ENCODE results near the gene AMBRA1.
"Not testable (repeated sequence)": the region's sequence is repeated elsewhere in the genome, so short reads cannot be mapped to it uniquely, and the experiment has no call there.

The AMBRA1 gene

DNA sequence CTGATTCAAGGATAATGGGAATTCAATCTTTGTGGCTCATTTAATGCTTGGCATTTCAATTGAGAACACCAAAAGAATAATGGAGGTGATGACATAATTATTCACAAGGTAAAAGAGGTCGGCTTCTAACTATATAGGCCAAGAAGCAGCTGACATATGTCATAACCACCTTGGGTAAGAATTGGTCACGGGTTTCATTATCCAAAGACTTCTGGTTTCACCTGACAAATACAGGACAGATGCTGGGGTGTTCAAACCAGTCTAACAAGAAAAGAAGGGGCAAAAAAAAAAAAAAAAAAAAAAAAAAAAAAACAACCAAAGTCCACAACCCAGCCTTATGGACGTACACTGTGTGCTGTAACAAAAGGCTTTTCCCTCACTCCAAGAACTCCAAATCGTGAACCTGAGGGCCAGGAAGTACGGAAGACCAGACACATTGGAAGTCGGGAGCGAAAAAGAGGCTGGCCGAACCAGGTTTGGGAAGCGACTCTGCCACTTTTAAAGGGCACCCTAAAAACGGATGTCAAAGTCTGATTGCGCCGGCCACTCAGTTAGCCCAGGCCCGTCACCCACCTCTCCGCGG, 22.8 kb upstream of the AMBRA1 start:
- no peak for DNase-seq (ENCODE audit: low spot score)

DNA sequence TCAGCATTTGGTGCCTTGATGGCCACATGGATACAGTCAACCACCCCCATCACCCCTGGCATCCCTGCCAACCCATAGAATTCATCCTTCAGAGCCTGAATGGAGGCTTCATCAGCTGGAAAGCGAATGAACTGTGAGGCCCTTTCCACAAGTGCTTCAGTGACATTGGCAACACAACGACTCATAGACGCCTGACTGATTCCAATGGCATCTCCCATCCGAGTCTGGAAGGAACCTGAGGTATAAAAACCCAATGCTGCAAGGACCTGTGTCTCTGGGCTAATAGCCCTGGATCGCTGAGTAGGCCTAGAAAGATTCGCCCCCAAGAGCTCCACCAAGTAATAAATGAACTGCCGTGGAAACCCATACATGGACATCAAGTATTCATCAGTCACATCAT, 21.9 kb upstream of the AMBRA1 start:
- DNase-seq (ENCODE audit: low spot score) = no peak

DNA sequence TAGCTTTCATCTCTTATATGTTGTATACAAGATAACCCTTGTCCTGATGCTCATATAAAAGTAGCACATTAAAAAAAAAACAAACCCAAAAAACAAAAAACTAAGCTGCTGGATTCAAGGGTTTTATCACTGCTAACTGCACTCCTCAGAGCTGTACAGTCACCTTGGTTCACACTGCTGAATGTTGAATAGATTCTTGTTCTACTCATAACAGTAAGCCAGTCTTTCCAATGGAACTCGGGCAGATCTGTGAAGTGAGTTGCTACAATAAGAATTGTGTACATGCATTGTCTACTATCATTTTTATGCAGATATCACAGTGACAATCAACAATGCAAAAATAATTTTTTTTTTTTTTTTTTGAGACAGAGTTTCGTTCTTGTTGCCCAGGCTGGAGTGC, 18.5 kb upstream of the AMBRA1 start:
- no peak for DNase-seq (ENCODE audit: low spot score)

DNA sequence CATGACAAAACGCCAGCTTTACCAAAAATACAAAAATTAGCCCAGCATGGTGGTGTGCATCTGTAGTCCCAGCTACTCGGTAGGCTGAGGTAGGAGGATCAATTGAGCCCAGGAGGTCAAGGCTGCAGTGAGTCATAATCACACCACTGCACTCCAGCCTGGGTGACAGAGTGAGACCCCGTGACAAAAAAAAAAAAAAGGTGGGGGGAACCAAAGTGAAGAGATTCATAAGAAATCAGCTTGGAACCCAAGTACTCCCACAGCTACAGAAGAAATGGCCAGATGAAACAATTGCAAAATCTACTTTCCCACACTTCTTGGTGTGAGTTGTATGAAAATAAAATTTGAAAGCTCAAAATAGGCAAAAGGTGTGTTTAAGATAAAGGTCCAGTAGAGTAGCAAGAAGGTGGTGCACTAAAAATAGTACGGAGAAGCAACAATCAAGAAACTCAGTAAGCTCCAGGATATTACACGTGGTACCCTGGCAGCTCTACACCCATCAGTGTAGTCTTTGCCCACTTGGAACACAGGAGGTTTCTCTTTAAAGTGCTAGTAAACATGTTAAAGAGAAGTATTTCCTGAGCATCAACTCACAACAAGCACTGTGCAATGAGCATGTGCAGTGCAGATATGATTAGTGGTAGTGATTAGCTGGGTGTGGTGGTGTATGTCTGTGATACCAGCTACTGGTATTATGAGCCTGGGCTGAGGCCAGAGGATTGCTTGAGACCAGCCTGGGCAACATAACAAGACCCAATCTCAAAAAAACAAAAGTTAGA, 17.9 kb upstream of the AMBRA1 start:
- DNase-seq (ENCODE audit: low spot score) = no peak

DNA sequence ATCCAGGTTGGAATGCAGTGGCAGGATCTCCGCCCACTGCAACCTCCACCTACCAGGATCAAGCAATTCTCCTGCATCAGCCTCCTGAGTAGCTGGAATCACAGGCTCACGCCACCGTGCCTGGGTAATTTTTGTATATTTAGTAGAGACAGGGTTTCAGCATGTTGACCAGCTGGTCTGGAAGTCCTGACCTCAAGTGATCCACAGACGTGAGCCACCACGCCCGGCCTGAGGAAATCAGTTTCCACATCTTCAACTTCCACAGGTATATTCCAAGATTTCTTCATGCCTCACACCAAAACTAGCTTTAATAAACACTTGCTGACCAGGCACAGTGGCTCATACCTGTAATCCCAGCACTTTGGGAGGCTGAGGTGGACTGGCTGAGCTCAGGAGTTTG, 15.6 kb upstream of the AMBRA1 start:
- DNase-seq (ENCODE audit: low spot score) = no peak

DNA sequence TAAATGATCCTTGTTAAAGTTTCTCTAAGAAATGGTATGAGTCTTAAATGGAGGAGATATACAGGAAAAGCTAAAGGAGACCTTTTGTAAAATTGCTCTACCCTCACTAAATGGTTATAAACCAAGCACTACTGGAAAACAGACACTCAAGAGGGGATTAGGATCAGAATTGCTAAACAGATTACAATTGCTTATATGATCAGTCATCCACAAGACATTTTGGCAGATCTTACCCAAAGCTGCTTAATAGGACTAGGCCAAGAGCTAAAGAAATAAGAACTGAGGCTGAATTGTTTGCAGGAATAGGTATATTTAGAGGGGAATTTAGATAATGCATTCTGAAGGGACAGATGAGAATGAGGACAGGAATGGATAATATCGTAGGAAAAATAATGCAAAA, 13.7 kb upstream of the AMBRA1 start:
- no peak for DNase-seq (ENCODE audit: low spot score)

DNA sequence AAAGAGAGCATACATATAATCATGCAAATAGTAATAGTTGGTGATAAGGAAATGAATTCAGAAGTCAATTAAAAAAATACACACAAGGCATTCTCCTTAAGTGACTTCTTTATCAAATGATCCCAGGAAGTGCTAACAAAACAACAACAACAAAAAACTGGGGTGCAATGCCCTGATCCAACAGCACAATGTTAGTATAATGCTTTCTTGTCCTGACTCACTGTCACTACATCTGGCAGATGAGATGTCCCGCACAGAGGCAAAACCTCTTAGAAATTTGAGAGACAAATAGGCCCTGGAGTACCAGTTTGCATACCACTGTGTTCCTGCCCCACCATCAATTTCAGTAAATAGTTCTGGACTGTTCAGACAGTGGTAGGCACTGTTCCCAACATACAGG, 11.0 kb upstream of the AMBRA1 start:
- no peak for DNase-seq (ENCODE audit: low spot score)

DNA sequence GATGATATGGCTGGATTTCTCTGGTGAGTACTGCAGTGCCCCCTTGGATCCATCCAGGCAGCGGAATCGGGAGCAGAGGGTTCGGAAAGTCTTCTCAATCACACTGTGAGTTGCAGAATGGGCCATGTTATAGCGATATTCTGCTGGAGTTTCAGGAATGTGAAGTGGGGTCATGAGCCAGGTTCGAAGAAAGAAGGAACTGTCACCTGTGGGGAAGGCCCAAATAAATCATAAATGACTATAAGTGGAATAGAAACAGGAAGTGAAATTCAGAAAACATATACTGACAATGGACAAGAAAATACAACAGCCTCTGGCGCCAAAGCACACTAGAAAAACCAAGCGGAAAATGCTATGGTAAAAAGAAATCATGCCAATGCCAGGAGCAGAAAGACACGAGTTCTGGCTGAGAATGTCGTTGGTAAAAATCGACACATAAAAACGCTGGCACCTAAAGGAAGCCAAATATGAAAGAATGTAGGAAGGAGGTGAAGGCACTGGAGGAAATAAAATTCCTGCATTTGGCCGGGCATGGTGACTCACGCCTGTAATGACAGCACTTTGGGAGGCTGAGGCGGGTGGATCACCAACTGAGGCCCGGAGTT, 10.0 kb upstream of the AMBRA1 start:
- peak; percentile 65 for DNase-seq (ENCODE audit: low spot score)

DNA sequence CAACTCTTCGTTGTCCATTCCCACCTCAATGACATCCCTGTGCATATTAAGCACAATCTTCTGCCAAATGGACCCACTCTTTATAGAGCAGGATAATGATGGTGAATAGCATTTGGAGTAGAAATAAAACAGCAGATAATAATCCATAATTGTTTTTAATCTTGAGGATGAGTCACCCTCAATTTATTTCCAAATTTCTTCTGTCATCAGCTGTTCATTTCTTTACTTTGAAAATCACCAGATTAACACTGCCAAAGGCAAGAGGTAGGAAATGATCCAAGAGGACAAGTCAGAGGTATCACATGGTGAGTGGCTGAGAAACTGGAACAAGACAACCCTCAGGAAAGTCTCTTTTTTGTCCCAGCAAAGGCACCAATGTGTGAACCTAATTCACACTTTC, 7.3 kb upstream of the AMBRA1 start:
- no peak for DNase-seq (ENCODE audit: low spot score)

DNA sequence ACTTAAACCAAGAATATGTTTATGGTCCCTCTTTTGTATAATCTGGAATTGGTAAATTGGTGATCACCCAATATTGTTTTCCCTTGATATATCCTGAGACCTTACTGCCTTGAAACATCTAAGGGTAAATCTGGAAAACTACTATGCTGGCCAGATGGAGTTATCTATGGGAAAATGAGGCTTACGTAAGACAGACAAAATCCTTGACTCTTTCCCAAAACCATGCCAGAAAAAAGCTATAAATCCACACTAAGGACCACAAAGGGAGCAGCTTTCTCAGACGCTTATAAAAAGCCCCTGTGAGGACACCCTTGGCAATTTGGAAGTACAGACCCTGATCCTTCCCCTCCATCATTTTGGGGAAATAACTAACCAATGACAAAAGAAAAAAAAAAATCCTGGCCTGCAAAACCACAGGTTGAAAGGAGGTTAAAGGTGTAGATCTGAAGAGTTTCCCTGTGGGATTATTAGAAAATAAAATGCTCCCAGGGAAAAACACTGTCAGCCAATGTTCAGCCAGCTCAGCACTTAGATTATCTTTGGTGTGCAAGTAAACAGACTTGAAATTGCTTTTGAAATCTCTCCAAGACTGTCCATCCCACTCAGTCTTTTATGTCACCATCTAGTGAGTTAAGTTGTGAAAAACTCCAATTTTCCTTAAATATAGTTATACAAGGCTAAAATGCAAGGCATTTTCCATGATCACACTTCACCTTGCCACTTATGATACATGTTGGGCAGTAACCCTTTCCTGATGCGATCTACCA, 6.6 kb upstream of the AMBRA1 start:
- no peak for DNase-seq (ENCODE audit: low spot score)

DNA sequence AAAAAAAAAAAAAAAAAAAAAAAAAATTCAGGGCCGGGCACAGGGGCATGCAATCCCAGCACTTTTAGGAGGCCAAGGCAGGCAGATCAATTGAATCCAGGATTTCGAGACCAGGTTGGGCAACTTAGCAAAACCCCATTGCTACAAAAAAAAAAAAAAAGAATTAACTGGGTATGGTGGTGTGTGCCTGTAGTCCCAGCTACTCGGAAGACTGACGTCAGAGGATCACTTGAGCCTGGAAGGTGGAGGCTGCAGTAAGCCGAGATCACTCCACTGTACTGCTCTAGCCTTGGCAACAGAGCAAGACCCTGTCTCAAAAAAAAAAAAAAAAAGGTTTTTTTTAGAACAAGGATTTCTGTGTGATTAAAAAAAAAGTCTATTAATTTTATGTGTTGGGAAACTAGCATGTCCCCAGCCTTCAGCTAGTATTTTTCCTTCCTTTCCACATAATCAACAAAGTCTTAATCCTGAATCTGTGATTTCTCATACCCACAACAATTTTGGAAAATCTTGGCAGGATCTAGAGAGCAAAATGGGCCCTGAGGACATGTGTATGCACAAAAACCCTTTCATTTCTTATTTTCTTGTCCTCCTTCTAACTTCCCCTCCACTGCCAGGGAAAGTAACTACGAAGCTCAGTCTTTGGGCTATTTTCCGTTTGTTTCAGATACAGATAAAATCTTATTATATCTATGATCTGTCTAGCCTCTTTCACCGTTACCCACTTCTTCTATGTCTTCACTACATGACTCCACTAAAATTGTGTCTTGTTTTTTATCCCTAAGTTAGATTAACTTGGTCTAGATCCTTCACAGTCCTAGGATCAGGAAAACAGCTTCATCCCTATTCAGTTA, 5.7 kb upstream of the AMBRA1 start:
- DNase-seq (ENCODE audit: low spot score) = no peak

DNA sequence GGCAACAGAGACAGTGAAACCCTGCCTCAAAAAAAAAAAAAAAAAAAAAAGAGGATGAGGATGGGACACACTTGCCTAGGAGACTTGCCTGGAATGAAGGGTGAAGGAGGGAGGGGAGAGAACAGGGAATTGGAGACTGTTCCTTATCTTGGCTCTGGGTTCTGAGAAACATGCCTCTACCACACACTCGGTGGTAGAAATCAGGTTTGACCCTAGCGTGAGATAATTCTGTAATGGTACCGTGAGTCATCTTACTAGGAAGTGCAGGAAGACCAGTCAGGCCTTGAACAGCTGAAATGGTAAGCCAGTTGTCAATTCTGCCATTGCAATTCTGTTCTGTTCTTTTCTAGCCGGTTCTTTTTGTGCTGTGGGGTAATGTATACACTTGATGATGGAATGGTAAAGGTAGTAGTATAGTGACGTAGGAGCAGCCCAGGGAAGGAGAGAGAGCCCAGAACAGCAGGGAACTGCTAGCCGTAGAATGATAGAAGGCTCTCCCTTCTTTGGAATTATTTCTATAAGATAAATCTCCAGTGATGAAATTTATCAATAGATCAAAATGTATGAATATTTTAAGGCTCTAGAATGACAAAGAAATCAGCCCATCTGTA, 3.9 kb upstream of the AMBRA1 start:
- DNase-seq (ENCODE audit: low spot score) = no peak

DNA sequence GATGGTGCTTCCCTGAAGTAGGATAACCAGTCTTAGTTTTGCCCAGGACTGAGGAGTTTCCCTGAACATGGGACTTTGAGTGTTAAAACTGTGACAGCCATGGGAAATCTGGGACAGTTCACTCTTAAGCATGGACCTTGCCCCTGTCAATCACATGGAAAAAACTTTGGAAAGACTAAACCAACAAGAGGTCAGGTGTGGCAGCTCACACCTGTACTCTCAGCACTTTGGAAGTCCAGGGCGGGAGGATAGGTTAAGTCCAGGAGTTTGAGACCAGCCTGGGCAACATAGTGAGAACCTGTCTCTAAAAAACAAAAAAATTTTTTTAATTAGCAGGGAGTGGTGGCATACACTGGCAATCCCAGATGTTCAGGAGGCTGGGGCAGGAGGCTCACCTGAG, 3.3 kb upstream of the AMBRA1 start:
- DNase-seq (ENCODE audit: low spot score) = no peak

DNA sequence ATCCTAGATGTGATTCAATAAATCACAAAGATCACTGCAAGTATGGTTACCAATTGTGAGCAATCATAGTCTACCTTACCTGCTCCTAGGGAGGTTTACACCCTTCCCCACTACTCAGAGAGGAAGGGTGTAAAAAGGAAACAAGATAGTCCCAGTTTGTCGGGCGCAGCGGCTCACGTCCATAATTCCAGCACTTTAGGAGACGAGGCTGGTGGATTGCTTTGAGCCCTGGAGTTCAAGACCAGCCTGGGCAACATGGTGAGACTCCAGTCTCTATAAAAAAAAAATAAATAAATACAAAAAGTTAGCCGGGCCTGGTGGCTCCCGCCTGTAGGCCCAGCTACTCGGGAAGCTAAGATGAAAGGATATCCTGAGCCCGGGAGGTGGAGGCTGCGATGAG, 962 bp upstream of the AMBRA1 start:
- DNase-seq (ENCODE audit: low spot score) = no peak

DNA sequence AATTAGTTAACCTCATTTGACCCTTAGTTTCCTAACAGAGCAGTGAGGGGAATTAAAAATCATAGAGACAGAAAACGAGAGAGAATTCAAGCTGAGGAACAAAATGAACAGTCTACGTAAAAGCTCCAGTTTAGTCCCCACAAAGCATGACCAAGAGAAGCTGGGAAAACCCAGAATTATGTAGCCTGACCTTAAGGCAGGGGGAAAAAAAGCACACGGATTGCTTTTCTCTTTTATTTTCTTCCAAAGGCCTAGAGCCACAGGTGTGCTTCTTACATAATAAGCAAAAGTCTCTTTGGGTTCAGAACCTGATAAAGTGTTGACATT, 514 bp upstream of the AMBRA1 start:
- DNase-seq (ENCODE audit: low spot score) = no peak

DNA sequence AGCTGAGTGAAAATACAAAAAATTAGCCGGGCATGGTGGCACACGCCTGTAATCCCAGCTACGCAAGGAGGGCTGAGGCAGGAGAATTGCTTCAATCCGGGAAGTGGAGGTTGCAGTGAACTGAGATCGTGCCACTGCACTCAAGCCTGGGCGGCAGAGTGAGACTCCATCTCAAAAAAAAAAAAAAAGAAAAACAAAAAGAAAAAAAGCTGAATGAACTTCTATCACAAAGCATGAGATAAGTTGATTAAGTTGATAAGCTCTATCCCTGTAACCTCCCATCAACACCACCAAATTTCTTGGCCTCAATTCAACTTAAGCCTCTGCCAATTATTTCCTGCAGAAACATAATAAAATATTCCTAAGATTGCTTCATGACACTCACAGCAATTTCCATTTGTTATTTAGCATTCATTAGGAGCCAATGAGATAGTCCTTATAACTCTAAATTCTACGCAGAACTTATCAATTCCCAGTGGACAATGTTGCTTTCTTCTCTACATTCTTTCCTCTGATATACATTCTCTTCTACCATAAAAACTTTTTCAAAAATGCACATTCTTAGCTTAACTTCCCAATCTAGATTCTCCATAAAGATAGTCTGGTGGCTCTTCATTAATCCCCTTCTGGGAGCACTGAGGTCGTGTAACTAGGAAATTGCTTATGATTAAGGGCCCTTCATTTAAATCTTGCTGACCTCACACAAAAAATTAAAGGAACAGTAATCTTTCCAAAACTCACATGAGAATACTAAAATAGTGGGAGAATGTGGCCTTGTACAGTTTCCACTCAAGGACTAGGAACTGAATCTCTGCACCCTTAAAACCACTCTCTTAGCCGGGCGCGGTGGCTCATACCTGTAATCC, 2.9 kb downstream of the AMBRA1 start:
- DNase-seq (ENCODE audit: low spot score) = no peak

DNA sequence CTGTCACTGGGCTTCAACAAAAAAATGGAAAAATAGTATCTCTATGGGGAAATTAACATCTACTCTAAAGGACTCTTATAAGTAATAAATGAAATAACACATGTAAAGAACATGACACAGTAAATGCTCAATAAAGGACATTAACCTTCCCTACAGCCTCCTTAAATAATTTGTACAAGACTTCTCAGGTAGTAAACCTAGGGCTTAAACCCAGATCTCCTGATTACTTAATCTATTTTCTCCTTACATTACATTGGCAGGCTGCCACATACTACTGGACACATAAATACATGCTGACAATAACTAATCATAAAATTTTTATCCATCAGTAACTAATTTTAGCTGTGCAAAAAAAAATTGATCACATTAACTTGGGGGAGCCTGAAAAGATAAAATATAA, 4.9 kb downstream of the AMBRA1 start:
- no peak for DNase-seq (ENCODE audit: low spot score)

DNA sequence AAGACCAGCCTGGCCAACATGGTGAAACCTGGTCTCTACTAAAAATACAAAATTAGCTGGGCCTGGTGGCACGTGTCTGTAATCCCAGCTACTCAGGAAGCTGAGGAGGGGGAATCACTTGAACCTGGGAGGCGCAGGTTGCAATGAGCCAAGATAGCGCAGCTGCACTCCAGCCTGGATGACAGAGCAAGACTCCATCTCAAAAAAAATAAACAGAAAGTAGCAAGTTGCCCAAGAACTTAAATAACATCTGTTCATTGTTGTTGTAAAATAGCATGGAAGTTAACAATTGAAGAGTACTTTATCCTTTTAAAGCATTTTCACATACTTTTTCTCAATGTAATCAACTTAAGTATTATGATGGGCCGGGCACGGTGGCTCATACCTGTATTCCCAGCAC, 5.7 kb downstream of the AMBRA1 start:
- DNase-seq (ENCODE audit: low spot score) = no peak

DNA sequence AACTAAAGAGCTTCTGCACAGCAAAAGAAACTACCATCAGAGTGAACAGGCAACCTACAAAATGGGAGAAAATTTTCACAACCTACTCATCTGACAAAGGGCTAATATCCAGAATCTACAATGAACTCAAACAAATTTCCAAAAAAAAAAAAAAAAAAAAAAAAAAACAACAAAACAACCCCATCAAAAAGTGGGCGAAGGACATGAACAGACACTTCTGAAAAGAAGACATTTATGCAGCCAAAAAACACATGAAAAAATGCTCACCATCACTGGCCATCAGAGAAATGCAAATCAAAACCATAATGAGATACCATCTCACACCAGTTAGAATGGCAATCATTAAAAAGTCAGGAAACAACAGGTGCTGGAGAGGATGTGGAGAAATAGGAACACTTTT, 10.3 kb downstream of the AMBRA1 start:
- DNase-seq (ENCODE audit: low spot score) = not testable (repeated sequence)

DNA sequence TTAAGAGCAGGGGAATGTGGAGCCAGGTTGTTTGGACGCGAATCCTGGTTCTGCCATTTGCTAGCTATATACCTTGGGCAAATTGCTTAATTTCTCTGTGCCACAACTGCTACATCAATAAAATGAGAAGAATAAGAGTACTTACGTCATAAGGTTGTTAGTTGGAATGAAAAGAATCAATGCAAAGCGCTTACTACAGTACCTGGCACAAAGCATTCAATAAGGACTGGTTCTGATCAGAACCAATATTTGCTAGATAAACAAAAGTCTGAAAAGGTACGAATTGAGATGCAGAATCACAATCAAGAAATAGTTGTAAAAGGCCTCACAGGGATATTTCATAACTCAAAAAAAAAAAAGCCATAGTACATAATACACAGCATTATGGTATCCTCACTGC, 11.2 kb downstream of the AMBRA1 start:
- no peak for DNase-seq (ENCODE audit: low spot score)

DNA sequence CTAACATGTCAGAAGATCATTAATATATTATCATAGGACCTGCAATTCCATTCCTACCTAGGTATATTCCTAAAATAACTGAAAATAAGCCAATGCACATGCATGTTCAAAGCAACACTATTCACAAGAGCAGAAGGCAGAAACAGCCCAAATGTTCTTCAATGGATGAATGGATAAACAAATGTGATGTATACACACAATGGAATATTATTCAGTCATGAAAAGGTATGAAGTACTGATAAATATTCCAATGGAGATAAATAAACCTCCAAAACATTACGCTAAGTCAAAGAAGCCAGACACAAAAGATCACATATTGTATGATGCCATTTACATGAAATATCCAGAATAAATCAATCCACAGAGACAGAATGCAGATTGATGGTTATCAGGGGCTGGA, 16.8 kb downstream of the AMBRA1 start:
- no peak for DNase-seq (ENCODE audit: low spot score)

Measured in germinal center (tissue), 1 donor.